DOHH2 (cell line): ENCODE measurements around the gene PARP8.

Source experiments
- H3F3A ChIP-seq: fragments of 200-600 bp; sonication (generic), shearing (Covaris generic); 2 replicates; pipeline ENCODE4 v1.6.0; 2016; ENCODE audit warnings: antibody characterized with exemption, mild to moderate bottlenecking; ENCODE audit not compliant: control insufficient read depth, insufficient read depth
- H3K27ac ChIP-seq: fragments of 200-600 bp; sonication (generic); 2 replicates; pipeline ENCODE4 v1.5.1; 2014; ENCODE audit warnings: low read depth, mild to moderate bottlenecking, low read length, moderate library complexity
- H3K27me3 ChIP-seq: fragments of 200-600 bp; sonication (generic); 2 replicates; pipeline ENCODE4 v1.6.1; 2014; ENCODE audit warnings: mild to moderate bottlenecking, low read length, mixed read lengths; ENCODE audit not compliant: control insufficient read depth
- H3K36me3 ChIP-seq: fragments of 200-600 bp; sonication (generic); 2 replicates; pipeline ENCODE4 v1.6.1; 2014; ENCODE audit warnings: mild to moderate bottlenecking, low read length, moderate library complexity, mixed read lengths; ENCODE audit not compliant: control insufficient read depth
- H3K4me1 ChIP-seq: fragments of 200-600 bp; sonication (generic); 2 replicates; pipeline ENCODE4 v1.6.1; 2014; ENCODE audit warnings: mild to moderate bottlenecking, low read length, mixed read lengths; ENCODE audit not compliant: control insufficient read depth
- H3K4me2 ChIP-seq: fragments of 200-600 bp; sonication (generic); 2 replicates; pipeline ENCODE4 v1.6.0; 2014; ENCODE audit warnings: mild to moderate bottlenecking, low read length, moderate library complexity
- H3K4me3 ChIP-seq: fragments of 200-600 bp; sonication (generic); 2 replicates; pipeline ENCODE4 v1.5.1; 2014; ENCODE audit warnings: mild to moderate bottlenecking, low read length, mixed read lengths
- H3K79me2 ChIP-seq: fragments of 200-600 bp; sonication (generic); 2 replicates; pipeline ENCODE4 v1.6.1; 2014; ENCODE audit warnings: mild to moderate bottlenecking, low read length, mixed read lengths; ENCODE audit not compliant: control insufficient read depth
- H3K9me2 ChIP-seq: fragments of 200-600 bp; sonication (generic); replicated peaks from 2 replicates; pipeline ENCODE4 v1.6.1; 2014; ENCODE audit warnings: mild to moderate bottlenecking, low read length, mixed read lengths; ENCODE audit not compliant: control insufficient read depth
- H3K9me3 ChIP-seq: fragments of 200-600 bp; sonication (generic); 2 replicates; pipeline ENCODE4 v1.6.1; 2014; ENCODE audit warnings: antibody characterized with exemption, low read length, mixed read lengths; ENCODE audit not compliant: control insufficient read depth, insufficient read depth
- H4K20me1 ChIP-seq: fragments of 200-600 bp; sonication (generic); 2 replicates; pipeline ENCODE4 v1.6.0; 2014; ENCODE audit warnings: low read depth, mild to moderate bottlenecking, antibody characterized with exemption, low read length, moderate library complexity; ENCODE audit not compliant: control insufficient read depth, insufficient read depth
- EZH2phosphoT487 ChIP-seq: fragments of 200-600 bp; sonication (generic); IDR thresholded peaks from 2 replicates; pipeline ENCODE4 v1.6.1; 2017; ENCODE audit warnings: borderline replicate concordance, mild to moderate bottlenecking, antibody characterized with exemption, low read length, moderate library complexity, mixed read lengths
- TF ChIP-seq, protein P1 (sequence below): fragments of 200-600 bp; sonication (generic); IDR thresholded peaks from one replicate; pipeline ENCODE4 v1.5.1; 2014; ENCODE audit warnings: antibody characterized with exemption, mild to moderate bottlenecking, low read depth, low read length; ENCODE audit not compliant: poor library complexity, severe bottlenecking

PARP8 gene

DNA sequence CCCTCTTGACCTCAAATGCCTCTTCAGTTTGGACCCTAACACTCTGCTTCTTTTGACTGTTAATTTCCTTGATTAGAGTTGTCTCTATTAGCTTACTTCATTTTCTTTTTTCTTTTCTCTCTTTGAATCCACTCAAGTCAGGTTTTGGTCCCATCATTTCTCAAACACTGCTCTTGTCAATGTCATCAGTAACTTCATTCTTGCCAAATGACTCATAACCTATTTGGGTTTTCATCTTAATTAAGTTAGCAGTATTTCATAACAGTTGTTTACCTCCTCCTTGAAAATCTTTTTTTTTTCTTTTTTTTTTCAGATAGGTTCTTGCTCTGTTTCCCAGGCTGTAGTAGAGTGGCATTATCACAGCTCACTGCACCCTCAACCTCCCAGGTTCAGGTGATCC, 119.6 kb downstream of the PARP8 start:
- Histone ChIP-seq H4K20me1 (no peaks in the 10 kb centered on the region), H3K79me2 (no peaks in the 10 kb centered on the region), H3K4me1 (no peaks in the 10 kb centered on the region), H3K9me3 (no peaks in the 10 kb centered on the region), H3K27me3 (no peaks in the 10 kb centered on the region), H3K36me3 (peaks cover 53% of the 10 kb centered on the region), H3K9me2 (no peaks in the 10 kb centered on the region), H3F3A (no peaks in the 10 kb centered on the region), H3K4me2 (no peak overlapping the region), H3K27ac (no peak overlapping the region), H3K4me3 (no peak overlapping the region)
- TF ChIP-seq, protein P1, sequence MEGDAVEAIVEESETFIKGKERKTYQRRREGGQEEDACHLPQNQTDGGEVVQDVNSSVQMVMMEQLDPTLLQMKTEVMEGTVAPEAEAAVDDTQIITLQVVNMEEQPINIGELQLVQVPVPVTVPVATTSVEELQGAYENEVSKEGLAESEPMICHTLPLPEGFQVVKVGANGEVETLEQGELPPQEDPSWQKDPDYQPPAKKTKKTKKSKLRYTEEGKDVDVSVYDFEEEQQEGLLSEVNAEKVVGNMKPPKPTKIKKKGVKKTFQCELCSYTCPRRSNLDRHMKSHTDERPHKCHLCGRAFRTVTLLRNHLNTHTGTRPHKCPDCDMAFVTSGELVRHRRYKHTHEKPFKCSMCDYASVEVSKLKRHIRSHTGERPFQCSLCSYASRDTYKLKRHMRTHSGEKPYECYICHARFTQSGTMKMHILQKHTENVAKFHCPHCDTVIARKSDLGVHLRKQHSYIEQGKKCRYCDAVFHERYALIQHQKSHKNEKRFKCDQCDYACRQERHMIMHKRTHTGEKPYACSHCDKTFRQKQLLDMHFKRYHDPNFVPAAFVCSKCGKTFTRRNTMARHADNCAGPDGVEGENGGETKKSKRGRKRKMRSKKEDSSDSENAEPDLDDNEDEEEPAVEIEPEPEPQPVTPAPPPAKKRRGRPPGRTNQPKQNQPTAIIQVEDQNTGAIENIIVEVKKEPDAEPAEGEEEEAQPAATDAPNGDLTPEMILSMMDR: no peak
- no peak for TF ChIP-seq EZH2phosphoT487

DNA sequence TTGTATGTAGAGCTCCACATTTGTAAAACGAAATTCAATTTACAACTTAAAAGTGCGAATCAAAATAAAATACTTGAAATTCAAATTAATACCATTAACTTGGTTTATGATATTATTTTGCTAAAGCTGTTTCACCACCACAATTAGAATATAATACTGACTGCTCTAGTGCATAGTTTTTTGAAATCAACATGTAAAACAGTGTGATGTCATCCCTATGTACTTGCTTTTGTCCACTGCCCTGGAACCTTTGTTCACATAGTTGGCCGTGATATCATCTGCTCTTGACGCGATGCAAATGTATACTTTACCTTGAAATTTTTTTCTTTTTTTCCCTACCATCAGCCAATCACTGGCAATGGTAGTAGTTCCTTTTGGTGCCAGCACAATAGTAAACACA, 125.4 kb downstream of the PARP8 start:
- Histone ChIP-seq H3K79me2 (no peaks in the 10 kb centered on the region), H3K9me2 (no peaks in the 10 kb centered on the region), H3K4me1 (no peaks in the 10 kb centered on the region), H4K20me1 (no peaks in the 10 kb centered on the region), H3K4me2 (no peak overlapping the region), H3K9me3 (no peaks in the 10 kb centered on the region), H3F3A (no peaks in the 10 kb centered on the region), H3K4me3 (no peak overlapping the region), H3K27me3 (no peaks in the 10 kb centered on the region), H3K27ac (no peak overlapping the region), H3K36me3 (peaks cover 68% of the 10 kb centered on the region)
- TF ChIP-seq, protein P1: no peak
- no peak for TF ChIP-seq EZH2phosphoT487

DNA sequence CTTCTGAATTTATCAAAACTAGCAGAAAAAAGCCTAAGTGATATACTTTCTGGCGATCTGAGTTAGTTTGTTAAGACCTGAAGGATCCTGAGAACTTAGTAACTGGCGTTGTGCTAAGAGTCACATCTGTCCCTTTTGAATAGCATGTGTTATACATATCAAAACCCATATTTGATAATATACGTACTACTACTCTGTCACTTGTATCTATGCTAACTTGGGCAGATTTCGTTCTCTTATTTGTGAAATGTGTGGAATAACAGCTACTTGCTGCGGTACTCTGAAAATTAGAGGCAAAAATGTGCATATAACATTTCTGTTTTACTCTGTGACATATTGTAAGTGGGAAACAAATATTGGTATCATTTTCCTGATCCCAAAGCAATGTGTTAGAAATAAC, 126.4 kb downstream of the PARP8 start:
- no peaks in the 10 kb centered on the region for H3F3A ChIP-seq
- TF ChIP-seq EZH2phosphoT487: no peak
- TF ChIP-seq, protein P1: no peak
- H3K9me3 ChIP-seq: no peaks in the 10 kb centered on the region

DNA sequence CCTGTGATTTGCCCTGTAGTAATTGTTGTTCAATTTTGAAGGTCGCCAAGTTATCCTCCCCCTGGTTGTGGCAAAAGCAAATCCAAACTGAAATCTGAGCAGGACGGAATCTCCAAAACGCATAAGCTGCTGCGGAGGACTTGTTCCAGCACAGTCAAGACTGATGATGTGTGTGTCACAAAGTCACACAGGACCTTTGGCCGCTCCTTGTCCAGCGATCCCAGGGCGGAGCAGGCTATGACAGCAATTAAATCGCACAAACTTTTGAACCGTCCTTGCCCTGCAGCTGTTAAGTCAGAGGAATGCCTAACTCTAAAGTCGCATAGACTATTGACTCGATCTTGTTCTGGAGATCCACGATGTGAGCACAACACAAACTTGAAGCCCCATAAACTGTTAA, 128.4 kb downstream of the PARP8 start:
- Histone ChIP-seq H3F3A (no peaks in the 10 kb centered on the region), H4K20me1 (no peaks in the 10 kb centered on the region), H3K27ac (no peak overlapping the region), H3K4me1 (no peaks in the 10 kb centered on the region), H3K4me3 (no peak overlapping the region), H3K9me2 (no peaks in the 10 kb centered on the region), H3K9me3 (no peaks in the 10 kb centered on the region), H3K79me2 (no peaks in the 10 kb centered on the region), H3K36me3 (peaks cover 64% of the 10 kb centered on the region), H3K4me2 (no peak overlapping the region), H3K27me3 (no peaks in the 10 kb centered on the region)
- TF ChIP-seq, protein P1: no peak
- TF ChIP-seq EZH2phosphoT487: no peak

More for the DNA sequence above, 126.4 kb downstream of the PARP8 start:
- H3K36me3 ChIP-seq: peaks cover 67% of the 10 kb centered on the region
- no peak overlapping the region for H3K27ac ChIP-seq
- no peak overlapping the region for H3K4me2 ChIP-seq
- no peaks in the 10 kb centered on the region for H4K20me1 ChIP-seq
- H3K9me2 ChIP-seq: no peaks in the 10 kb centered on the region
- H3K27me3 ChIP-seq: no peaks in the 10 kb centered on the region
- H3K4me3 ChIP-seq: no peak overlapping the region
- H3K4me1 ChIP-seq: no peaks in the 10 kb centered on the region
- no peaks in the 10 kb centered on the region for H3K79me2 ChIP-seq
